Kidney (tissue), 14 donors: Measurements from ENCODE around the gene GRIA4. TPM values are rescaled to one million over a fixed set of nuclear protein-coding genes. Genes with fewer than 3 reads are reported as not detected.

ENCODE experiments used
- DNase-seq, 5 donors: peaks; one replicate each; pipeline ENCODE4 v3.0.0-alpha.2; 2013 to 2020
- FAIRE-seq: peaks from 2 replicates; lab custom pipeline; 2012; peaks lifted over from hg19 to GRCh38; lab: Jason Lieb, UNC
- H3K27ac ChIP-seq, 2 donors: one replicate each; pipeline ENCODE4 v1.7.0; 2013; ENCODE audit warnings: low read depth in 2 of 2, low read length in 2 of 2, inconsistent platforms in 1 of 2
- H3K27me3 ChIP-seq: one replicate; pipeline ENCODE4 v1.7.1; 2013; ENCODE audit warnings: low read length, inconsistent platforms; ENCODE audit not compliant: control insufficient read depth, insufficient read depth
- H3K36me3 ChIP-seq, 3 donors: one replicate each; pipeline versions ENCODE4 v1.7.0 to v1.7.1; 2013; ENCODE audit warnings: low read length in 3 of 3, control low read depth in 1 of 3, inconsistent platforms in 1 of 3; ENCODE audit not compliant: insufficient read depth in 3 of 3, control insufficient read depth in 2 of 3
- H3K4me1 ChIP-seq, 3 donors: one replicate each; pipeline versions ENCODE4 v1.7.0 to v1.7.1; 2013; ENCODE audit warnings: low read length in 3 of 3, inconsistent platforms in 1 of 3, low read depth in 1 of 3; ENCODE audit not compliant: control insufficient read depth in 2 of 3, insufficient read depth in 2 of 3
- H3K4me3 ChIP-seq, 3 donors: one replicate each; pipeline versions ENCODE4 v1.7.0 to v1.8.1; 2013; ENCODE audit warnings: low read length in 3 of 3, control low read depth in 1 of 3, inconsistent platforms in 1 of 3
- H3K9ac ChIP-seq, 3 donors: one replicate each; pipeline versions ENCODE4 v1.7.0 to v1.7.1; 2013; ENCODE audit warnings: low read length in 3 of 3, control low read depth in 1 of 3, inconsistent platforms in 1 of 3
- H3K9me3 ChIP-seq, 3 donors: one replicate each; pipeline versions ENCODE4 v1.7.0 to v1.7.1; 2013; ENCODE audit warnings: low read length in 3 of 3, control low read depth in 1 of 3, inconsistent platforms in 1 of 3; ENCODE audit not compliant: control insufficient read depth in 2 of 3, insufficient read depth in 1 of 3
- intact Hi-C: fragments of 100-400 bp; cut with DNase I; formaldehyde crosslinking; loops from one replicate; pipeline ENCODE4 v1.11.1; 2022
- polyA plus RNA-seq: library from polyadenylated mRNA; stranded (reverse); fragments of 350-450 nt; fragmentation: Illumina TruSeq; extraction: RNeasy Lipid Tissue Mini Kit (QIAGEN cat#74804); gene quantifications from one replicate; pipeline ENCODE4 v1.2.3, GENCODE V29; 2014; ENCODE audit warnings: low read depth, low replicate concordance; ENCODE audit not compliant: insufficient read depth
- total RNA-seq: library from RNA; stranded (reverse); fragmentation: NEBNext Ultra II Directional; extraction: Animal tissue kit (Norgen Biotek cat#: 25700); gene quantifications from one replicate; pipeline ENCODE4 v1.2.1, GENCODE V29; 2021
- TF ChIP-seq, protein P1 (sequence below): IDR thresholded peaks from 3 replicates; pipeline ENCODE4 v1.5.1; 2012; ENCODE audit warnings: mild to moderate bottlenecking, moderate library complexity, borderline replicate concordance; ENCODE audit not compliant: insufficient read depth; ENCODE audit errors: extremely low read depth
- donor health status: control.
- donor health status: control.
- donor health status: control.
- donor health status: control.
- donor health status: control.
- donor health status: DM: yes; HTN: yes; CAD: no.
- donor health status: Normal renal cell carcinoma (clear cell type).

The GRIA4 gene
- total and polyA plus RNA-seq, 2 donors from 2014 or later: 0.45 TPM; not detected in 1

DNA sequence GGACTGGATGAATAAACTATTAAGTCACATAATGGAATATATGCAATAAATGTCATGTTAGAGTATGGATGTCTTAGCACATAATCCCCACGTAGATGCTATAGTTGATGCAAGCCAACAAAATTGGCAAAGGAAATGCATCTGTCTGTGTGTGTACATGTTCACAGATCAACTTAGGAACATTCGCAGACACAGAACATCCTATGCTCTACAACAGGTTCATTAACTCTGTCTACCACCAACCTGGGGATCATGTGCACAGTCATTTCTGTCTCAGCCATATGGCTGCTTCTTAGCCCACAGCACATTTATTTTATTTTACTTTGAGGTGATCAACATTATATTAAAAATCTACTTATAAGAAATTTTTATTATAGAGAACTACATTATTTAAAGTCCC, 407.2 kb downstream of the GRIA4 start:
- DNase-seq (no peak), FAIRE-seq (no peak)
- H3K4me1 ChIP-seq: peaks cover 0 to 8% (median 2%) of the 10 kb centered on the region in 3 donors
- no peaks in the 10 kb centered on the region for H3K36me3 ChIP-seq
- TF ChIP-seq, protein P1, sequence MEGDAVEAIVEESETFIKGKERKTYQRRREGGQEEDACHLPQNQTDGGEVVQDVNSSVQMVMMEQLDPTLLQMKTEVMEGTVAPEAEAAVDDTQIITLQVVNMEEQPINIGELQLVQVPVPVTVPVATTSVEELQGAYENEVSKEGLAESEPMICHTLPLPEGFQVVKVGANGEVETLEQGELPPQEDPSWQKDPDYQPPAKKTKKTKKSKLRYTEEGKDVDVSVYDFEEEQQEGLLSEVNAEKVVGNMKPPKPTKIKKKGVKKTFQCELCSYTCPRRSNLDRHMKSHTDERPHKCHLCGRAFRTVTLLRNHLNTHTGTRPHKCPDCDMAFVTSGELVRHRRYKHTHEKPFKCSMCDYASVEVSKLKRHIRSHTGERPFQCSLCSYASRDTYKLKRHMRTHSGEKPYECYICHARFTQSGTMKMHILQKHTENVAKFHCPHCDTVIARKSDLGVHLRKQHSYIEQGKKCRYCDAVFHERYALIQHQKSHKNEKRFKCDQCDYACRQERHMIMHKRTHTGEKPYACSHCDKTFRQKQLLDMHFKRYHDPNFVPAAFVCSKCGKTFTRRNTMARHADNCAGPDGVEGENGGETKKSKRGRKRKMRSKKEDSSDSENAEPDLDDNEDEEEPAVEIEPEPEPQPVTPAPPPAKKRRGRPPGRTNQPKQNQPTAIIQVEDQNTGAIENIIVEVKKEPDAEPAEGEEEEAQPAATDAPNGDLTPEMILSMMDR: no peak
- H3K27ac ChIP-seq: no peak overlapping the region
- H3K27me3 ChIP-seq: no peaks in the 10 kb centered on the region
- no peak overlapping the region for H3K4me3 ChIP-seq
- intact Hi-C loops: no loop called here
- no peak overlapping the region for H3K9ac ChIP-seq
- H3K9me3 ChIP-seq: no peaks in the 10 kb centered on the region

DNA sequence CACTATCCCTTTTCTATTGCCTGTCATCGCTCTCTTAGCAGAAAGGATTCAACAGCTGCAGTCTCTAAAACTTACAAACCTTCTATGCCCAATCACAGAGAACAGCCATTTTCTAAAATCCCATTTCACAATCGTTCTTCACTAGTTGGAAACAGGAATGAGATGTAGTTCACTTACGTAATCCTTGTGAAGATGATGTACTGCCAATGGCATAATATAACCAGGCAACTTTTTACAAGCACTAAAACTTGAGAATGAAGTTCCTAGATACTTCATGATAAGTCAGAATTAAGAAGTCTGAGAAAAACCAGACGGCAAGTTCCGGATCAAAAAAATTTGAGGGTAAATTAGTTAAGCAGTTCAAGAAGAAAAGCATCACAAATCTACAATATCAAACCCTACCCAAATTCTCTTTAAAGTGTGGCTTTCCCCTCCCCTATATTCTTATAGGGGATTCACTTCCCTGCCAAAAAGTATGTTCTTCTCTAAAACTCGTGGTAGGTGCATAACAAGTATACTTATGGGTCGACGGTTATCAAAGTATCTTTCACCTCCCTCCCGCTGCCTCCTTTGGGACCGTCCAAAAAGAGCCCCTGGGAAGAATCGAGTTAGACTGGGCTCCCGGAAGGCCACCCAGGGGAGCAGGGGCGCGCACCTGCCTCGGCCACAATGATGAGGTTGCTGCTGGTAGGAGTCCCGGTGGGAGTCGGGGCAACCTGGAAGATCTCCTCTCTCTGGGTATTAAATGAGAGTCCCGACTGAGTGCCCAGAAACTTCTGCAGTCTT, 411.5 kb downstream of the GRIA4 start:
- no peak for FAIRE-seq

DNA sequence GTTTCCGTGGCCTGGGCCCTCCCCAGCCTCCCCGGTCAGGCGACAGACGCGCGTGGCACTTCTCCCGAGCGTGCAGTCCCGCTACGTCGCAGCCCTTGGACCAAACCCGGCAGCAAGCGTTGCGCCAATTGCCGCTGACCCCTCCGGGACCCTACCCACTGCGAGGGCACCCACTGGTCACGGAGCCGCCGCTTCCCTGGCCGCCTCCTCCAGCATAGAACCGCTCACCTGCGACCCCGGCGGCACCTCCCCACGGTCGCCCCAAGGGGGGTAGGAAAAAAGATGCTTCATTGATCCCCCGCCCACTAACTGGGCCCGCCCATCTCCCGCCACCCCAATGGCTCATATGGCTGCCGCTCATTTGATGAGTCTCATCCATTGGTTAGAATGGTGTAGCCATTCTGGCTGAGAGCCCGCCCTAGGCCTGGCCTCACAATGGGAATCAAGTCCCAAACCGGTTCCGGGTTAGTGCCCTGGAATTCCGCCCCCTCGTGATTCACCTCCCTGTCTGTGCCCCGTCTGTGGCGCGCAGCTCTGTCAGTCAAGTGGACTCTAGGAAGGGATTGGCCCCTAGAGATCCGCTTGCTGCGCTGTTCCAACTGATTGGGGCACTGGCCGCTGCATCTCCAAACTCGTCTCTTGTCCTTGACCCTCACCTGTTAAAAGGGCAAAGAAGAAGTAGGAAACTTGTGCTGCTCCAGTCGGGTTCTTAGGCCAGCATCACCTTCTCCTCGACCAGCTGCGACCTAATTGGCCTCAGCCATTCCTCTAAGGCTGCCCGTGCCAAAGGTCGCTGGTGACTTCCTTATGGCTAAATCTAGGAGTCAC, 412.3 kb downstream of the GRIA4 start, which contains the start of gene MSANTD4:
Gene MSANTD4 (minus strand): TSS at position 274 of the 828 bp plus-strand sequence. CDS start 11,323 bp downstream, outside the sequence.
- intact Hi-C loops: no loop called here
- Histone ChIP-seq H3K36me3 (no peaks in the 10 kb centered on the region), H3K27me3 (no peaks in the 10 kb centered on the region), H3K4me1 (peaks cover 0 to 8% (median 2%) of the 10 kb centered on the region in 3 donors), H3K27ac (peak within 1 kb of the TSS; percentile 52 to 77), H3K9ac (peak within 1 kb of the TSS in 2 of 3 donors; percentile 70 to 87), H3K4me3 (peak within 1 kb of the TSS; percentile 86 to 95 (median 93)), H3K9me3 (no peaks in the 10 kb centered on the region)
- DNase-seq (peak; percentile 99 to 100 (median 99)), FAIRE-seq (peak; percentile 93)
- TF ChIP-seq, protein P1: no peak

More for the DNA sequence above, 411.5 kb downstream of the GRIA4 start:
- Histone ChIP-seq H3K9me3 (no peaks in the 10 kb centered on the region), H3K27ac (peak overlapping the region; percentile 52 to 74), H3K27me3 (no peaks in the 10 kb centered on the region), H3K36me3 (no peaks in the 10 kb centered on the region), H3K4me1 (peaks cover 0 to 8% (median 2%) of the 10 kb centered on the region in 3 donors), H3K9ac (peak overlapping the region in 2 of 3 donors; percentile 70 to 71), H3K4me3 (peak overlapping the region; percentile 86 to 95 (median 93))
- peak in 2 of 5 donors; percentile 9 to 21 for DNase-seq
- intact Hi-C loops: no loop called here
- TF ChIP-seq, protein P1: no peak
